GM18951 (cell line): ENCODE data around the gene NGB.

Experiments used
- POLR2A ChIP-seq: IDR thresholded peaks from 4 replicates; pipeline ENCODE4 v1.6.1; 2011; ENCODE audit warnings: mild to moderate bottlenecking; ENCODE audit not compliant: insufficient read length, insufficient read depth; ENCODE audit errors: extremely low read depth
- in situ Hi-C: fragments of 300-500 bp; cut with MboI; formaldehyde crosslinking; loops from one replicate; pipeline ENCODE4 v1.12.0; 2022; ENCODE audit warnings: low sequenced_read_pairs, mixed read lengths, inconsistent platforms; ENCODE audit not compliant: unreplicated experiment

Gene NGB

GRCh38 chr14:77245820-77246219 lies 25.2 kb downstream of the NGB start:
- TF ChIP-seq POLR2A, result no peak
- in situ Hi-C loops, result no loop called here

GRCh38 chr14:77243853-77244252 lies 27.2 kb downstream of the NGB start:
- in situ Hi-C loops, result no loop called here
- TF ChIP-seq POLR2A, result no peak

GRCh38 chr14:77242752-77243151 lies 28.3 kb downstream of the NGB start:
- TF ChIP-seq POLR2A, result no peak
- in situ Hi-C loops, result no loop called here

- in situ Hi-C loops, result no loop called here
Observed at GRCh38 chr14:77241955-77242354, 29.1 kb downstream of the NGB start.

GRCh38 chr14:77240336-77240915 lies 30.6 kb downstream of the NGB start:
- no peak for TF ChIP-seq POLR2A

More at GRCh38 chr14:77241955-77242354, 29.1 kb downstream of the NGB start:
- TF ChIP-seq POLR2A, result no peak

GRCh38 chr14:77239412-77239811 lies 31.6 kb downstream of the NGB start:
- in situ Hi-C loops, result no loop called here

More at GRCh38 chr14:77240336-77240915, 30.6 kb downstream of the NGB start:
- in situ Hi-C loops, result no loop called here

GRCh38 chr14:77238996-77239395 lies 32.0 kb downstream of the NGB start:
- in situ Hi-C loops, result no loop called here
- no peak for TF ChIP-seq POLR2A

More at GRCh38 chr14:77239412-77239811, 31.6 kb downstream of the NGB start:
- TF ChIP-seq POLR2A, result no peak

GRCh38 chr14:77238356-77238755 lies 32.6 kb downstream of the NGB start:
- in situ Hi-C loops, result no loop called here
- no peak for TF ChIP-seq POLR2A

- in situ Hi-C loops, result no loop called here
- TF ChIP-seq POLR2A, result no peak
Observed at GRCh38 chr14:77236814-77237213, 34.2 kb downstream of the NGB start.

- in situ Hi-C loops, result no loop called here
- no peak for TF ChIP-seq POLR2A
Observed at GRCh38 chr14:77231721-77232120, 39.3 kb downstream of the NGB start.

- TF ChIP-seq POLR2A, result no peak
- in situ Hi-C loops, result no loop called here
Observed at GRCh38 chr14:77230914-77231313, 40.1 kb downstream of the NGB start.

GRCh38 chr14:77228056-77228455 lies 43.0 kb downstream of the NGB start:
- no peak for TF ChIP-seq POLR2A
- in situ Hi-C loops, result no loop called here

- in situ Hi-C loops, result no loop called here
- TF ChIP-seq POLR2A, result no peak
Observed at GRCh38 chr14:77225892-77226557, 45.0 kb downstream of the NGB start.

- no peak for TF ChIP-seq POLR2A
- in situ Hi-C loops, result no loop called here
Observed at GRCh38 chr14:77225254-77225653, 45.8 kb downstream of the NGB start.
